ENCODE measurements around the gene BCL2L2.
"Not testable (repeated sequence)": the region's sequence is repeated elsewhere in the genome, so short reads cannot be mapped to it uniquely, and the experiment has no call there.

The BCL2L2 gene

GRCh38 chr14:23324993-23325392, 18.4 kb downstream of the BCL2L2 start:
- DNase-seq: no peak

GRCh38 chr14:23325746-23326145, 19.1 kb downstream of the BCL2L2 start:
- DNase-seq: not testable (repeated sequence)

- DNase-seq: no peak
Observed at GRCh38 chr14:23326491-23327332, 20.1 kb downstream of the BCL2L2 start.

- no peak for DNase-seq
Observed at GRCh38 chr14:23327947-23328744, 21.5 kb downstream of the BCL2L2 start.

GRCh38 chr14:23335623-23336022, 29.0 kb downstream of the BCL2L2 start:
- no peak for DNase-seq

- DNase-seq: no peak
Observed at GRCh38 chr14:23339506-23340268, 33.1 kb downstream of the BCL2L2 start.

GRCh38 chr14:23344481-23344880, 37.8 kb downstream of the BCL2L2 start:
- DNase-seq: no peak

- no peak for DNase-seq
Observed at GRCh38 chr14:23345987-23346692, 39.5 kb downstream of the BCL2L2 start.

- no peak for DNase-seq
Observed at GRCh38 chr14:23346693-23347405, 40.2 kb downstream of the BCL2L2 start.

- no peak for DNase-seq
Observed at GRCh38 chr14:23347406-23348296, 41.0 kb downstream of the BCL2L2 start.

- DNase-seq: no peak
Observed at GRCh38 chr14:23348297-23348655, 41.6 kb downstream of the BCL2L2 start.

- DNase-seq: no peak
Observed at GRCh38 chr14:23349156-23349845, 42.7 kb downstream of the BCL2L2 start.

GRCh38 chr14:23351681-23352505, 45.3 kb downstream of the BCL2L2 start:
- no peak for DNase-seq

- no peak for DNase-seq
Observed at GRCh38 chr14:23352506-23353432, 46.1 kb downstream of the BCL2L2 start, which contains the start of gene SLC22A17. Gene SLC22A17 (minus strand): TSS chr14:23352887.

GRCh38 chr14:23353433-23353780, 46.8 kb downstream of the BCL2L2 start:
- DNase-seq: no peak

GRCh38 chr14:23354990-23355389, 48.4 kb downstream of the BCL2L2 start:
- DNase-seq: no peak

GRCh38 chr14:23355871-23356435, 49.3 kb downstream of the BCL2L2 start:
- no peak for DNase-seq

- no peak for DNase-seq
Observed at GRCh38 chr14:23356662-23357061, 50.0 kb downstream of the BCL2L2 start.
